Measurements from ENCODE around the gene NRG2.

DNA sequence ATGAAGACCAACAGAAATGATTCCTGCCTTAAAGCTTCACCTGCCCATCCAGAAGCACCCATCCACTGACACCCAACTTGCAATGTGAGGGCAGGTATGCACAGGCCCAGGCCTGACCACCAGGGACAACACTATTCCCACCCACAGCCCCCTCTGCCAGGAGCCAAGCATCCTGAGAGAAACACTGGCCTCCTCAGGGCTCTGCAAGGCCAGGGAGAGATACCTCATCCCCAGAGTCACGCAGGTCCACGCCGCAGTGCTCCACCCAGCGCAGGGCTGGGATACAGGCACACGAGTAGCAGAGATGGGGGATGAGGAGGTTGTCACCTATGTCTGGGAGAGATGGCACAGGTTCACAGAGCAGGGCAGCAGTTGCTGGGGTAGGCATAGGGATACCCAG lies 148.1 kb downstream of the NRG2 start:
- TF ChIP-seq EZH2phosphoT487 (IDR thresholded peaks at IDR 0.05; ENCODE audit: insufficient read depth, low read depth) = no peak
- TF ChIP-seq EZH2 (IDR thresholded peaks at IDR 0.05; ENCODE audit: insufficient read depth, poor library complexity, severe bottlenecking) = no peak
